ENCODE results near the gene SRP72.

SRP72 gene

GRCh38 chr4:56550642-56551041, 83.2 kb downstream of the SRP72 start:
- H3K9ac ChIP-seq (ENCODE audit: low read length): no peak overlapping the region
- no peaks in the 10 kb centered on the region for H3K27me3 ChIP-seq (replicated peaks; ENCODE audit: insufficient read depth, low read length)
- H3K79me2 ChIP-seq (ENCODE audit: low read length): no peaks in the 10 kb centered on the region
- no peak overlapping the region for H2AFZ ChIP-seq (ENCODE audit: low read length)
- TF ChIP-seq CTCF (IDR thresholded peaks at IDR 0.05; ENCODE audit: low read length) (no peak), EZH2 (optimal IDR thresholded peaks at IDR 0.05; ENCODE audit: low read depth, low read length) (no peak), EZH2phosphoT487 (IDR thresholded peaks at IDR 0.05; ENCODE audit: low read length) (no peak)
- no peaks in the 10 kb centered on the region for H3K36me3 ChIP-seq (replicated peaks; ENCODE audit: insufficient read depth, low read length)
- H3K4me3 ChIP-seq (ENCODE audit: low read length): no peak overlapping the region
- H3K9me3 ChIP-seq (replicated peaks; ENCODE audit: insufficient read depth, low read length): no peaks in the 10 kb centered on the region
- H3K9me2 ChIP-seq (replicated peaks; ENCODE audit: insufficient read depth, low read length): no peaks in the 10 kb centered on the region
- H3F3A ChIP-seq (ENCODE audit: insufficient read depth, low read length): no peaks in the 10 kb centered on the region
- no peak overlapping the region for H3K27ac ChIP-seq (ENCODE audit: low read length)
- H3K4me1 ChIP-seq (ENCODE audit: low read length): no peaks in the 10 kb centered on the region
- H4K20me1 ChIP-seq (ENCODE audit: insufficient read depth, low read length): no peaks in the 10 kb centered on the region
- no peak overlapping the region for H3K4me2 ChIP-seq (ENCODE audit: low read depth, low read length)
- DNase-seq: no peak

GRCh38 chr4:56551516-56551915, 84.1 kb downstream of the SRP72 start:
- H3K9me2 ChIP-seq (replicated peaks; ENCODE audit: insufficient read depth, low read length): no peaks in the 10 kb centered on the region
- H3K27ac ChIP-seq (ENCODE audit: low read length): no peak overlapping the region
- no peaks in the 10 kb centered on the region for H4K20me1 ChIP-seq (ENCODE audit: insufficient read depth, low read length)
- no peaks in the 10 kb centered on the region for H3K79me2 ChIP-seq (ENCODE audit: low read length)
- H3K4me1 ChIP-seq (ENCODE audit: low read length): no peaks in the 10 kb centered on the region
- no peak overlapping the region for H3K9ac ChIP-seq (ENCODE audit: low read length)
- H3K4me3 ChIP-seq (ENCODE audit: low read length): no peak overlapping the region
- no peak overlapping the region for H2AFZ ChIP-seq (ENCODE audit: low read length)
- H3F3A ChIP-seq (ENCODE audit: insufficient read depth, low read length): no peaks in the 10 kb centered on the region
- H3K4me2 ChIP-seq (ENCODE audit: low read depth, low read length): no peak overlapping the region
- TF ChIP-seq EZH2phosphoT487 (IDR thresholded peaks at IDR 0.05; ENCODE audit: low read length) (no peak), CTCF (IDR thresholded peaks at IDR 0.05; ENCODE audit: low read length) (no peak), EZH2 (optimal IDR thresholded peaks at IDR 0.05; ENCODE audit: low read depth, low read length) (no peak)
- no peak for DNase-seq
- H3K9me3 ChIP-seq (replicated peaks; ENCODE audit: insufficient read depth, low read length): no peaks in the 10 kb centered on the region
- no peaks in the 10 kb centered on the region for H3K27me3 ChIP-seq (replicated peaks; ENCODE audit: insufficient read depth, low read length)
- no peaks in the 10 kb centered on the region for H3K36me3 ChIP-seq (replicated peaks; ENCODE audit: insufficient read depth, low read length)

DNA sequence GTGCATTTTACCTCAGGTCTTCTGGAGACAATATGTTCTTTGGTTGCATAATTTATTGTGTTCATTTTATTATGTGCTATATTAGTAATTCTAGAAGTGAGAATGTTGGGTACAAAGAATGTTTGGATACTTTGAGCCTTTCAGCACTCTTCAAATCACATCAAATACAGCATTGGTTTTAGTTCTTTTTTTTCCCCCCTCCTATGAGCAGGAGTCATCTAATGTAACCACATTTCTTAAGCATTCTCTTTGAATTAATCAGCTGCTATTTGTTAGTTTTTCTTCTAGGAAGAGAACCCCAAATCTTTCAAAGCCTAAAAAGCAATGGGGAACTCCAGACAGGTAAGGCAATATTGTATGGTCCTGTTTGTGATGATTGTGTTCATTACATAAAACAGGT, 84.9 kb downstream of the SRP72 start:
- Histone ChIP-seq H3K79me2 (ENCODE audit: low read length) (no peaks in the 10 kb centered on the region), H3K36me3 (replicated peaks; ENCODE audit: insufficient read depth, low read length) (no peaks in the 10 kb centered on the region), H3K9ac (ENCODE audit: low read length) (no peak overlapping the region), H2AFZ (ENCODE audit: low read length) (no peak overlapping the region), H3K27me3 (replicated peaks; ENCODE audit: insufficient read depth, low read length) (no peaks in the 10 kb centered on the region), H3K4me2 (ENCODE audit: low read depth, low read length) (no peak overlapping the region), H3K27ac (ENCODE audit: low read length) (no peak overlapping the region), H3K4me1 (ENCODE audit: low read length) (no peaks in the 10 kb centered on the region), H3K9me2 (replicated peaks; ENCODE audit: insufficient read depth, low read length) (no peaks in the 10 kb centered on the region), H4K20me1 (ENCODE audit: insufficient read depth, low read length) (no peaks in the 10 kb centered on the region), H3F3A (ENCODE audit: insufficient read depth, low read length) (no peaks in the 10 kb centered on the region), H3K9me3 (replicated peaks; ENCODE audit: insufficient read depth, low read length) (no peaks in the 10 kb centered on the region), H3K4me3 (ENCODE audit: low read length) (no peak overlapping the region)
- TF ChIP-seq EZH2 (optimal IDR thresholded peaks at IDR 0.05; ENCODE audit: low read depth, low read length) (no peak), CTCF (IDR thresholded peaks at IDR 0.05; ENCODE audit: low read length) (no peak), EZH2phosphoT487 (IDR thresholded peaks at IDR 0.05; ENCODE audit: low read length) (no peak)
- no peak for DNase-seq
